IgD-negative memory B cell (primary cell): ENCODE results near the gene AGAP4. TPM values are rescaled to one million over a fixed set of nuclear protein-coding genes. Genes with fewer than 3 reads are reported as not detected.
"Not testable (repeated sequence)": the region's sequence is repeated elsewhere in the genome, so short reads cannot be mapped to it uniquely, and the experiment has no call there.

Source experiments
- H3K27ac Mint-ChIP-seq, 3 donors: one replicate each; pipeline ENCODE4 v1.8.0; 2020 to 2022; ENCODE audit warnings: mild to moderate bottlenecking in 3 of 3, mixed read lengths in 3 of 3, moderate library complexity in 1 of 3
- H3K27me3 Mint-ChIP-seq: one replicate; pipeline ENCODE4 v1.8.0; 2021; ENCODE audit warnings: mixed read lengths
- H3K36me3 Mint-ChIP-seq: one replicate; pipeline ENCODE4 v1.8.0; 2020; ENCODE audit warnings: mild to moderate bottlenecking, mixed read lengths
- H3K4me1 Mint-ChIP-seq, 3 donors: one replicate each; pipeline ENCODE4 v1.8.0; 2020 to 2022; ENCODE audit warnings: mixed read lengths in 3 of 3, mild to moderate bottlenecking in 1 of 3
- H3K4me3 Mint-ChIP-seq, 4 donors: one replicate each; pipeline ENCODE4 v1.8.0; 2020 to 2022; ENCODE audit warnings: mild to moderate bottlenecking in 4 of 4, mixed read lengths in 4 of 4, moderate library complexity in 3 of 4
- H3K9me3 Mint-ChIP-seq, 3 donors: one replicate each; pipeline ENCODE4 v1.8.0; 2020 to 2021; ENCODE audit warnings: mixed read lengths in 3 of 3, mild to moderate bottlenecking in 1 of 3
- polyA plus RNA-seq: library from polyadenylated mRNA; unstranded; fragments of 300-500 nt; fragmentation: Illumina TruSeq; gene quantifications from one replicate; pipeline ENCODE4 v1.2.3, GENCODE V29; 2021

AGAP4 gene
- polyA plus RNA-seq, 1 donor from 2014 or later: 2.8 TPM

GRCh38 chr10:45811075-45811474, 36.2 kb downstream of the AGAP4 start:
- H3K27me3 Mint-ChIP-seq: no peaks in the 10 kb centered on the region
- H3K4me3 Mint-ChIP-seq: no peak overlapping the region
- no peak overlapping the region for H3K27ac Mint-ChIP-seq
- H3K4me1 Mint-ChIP-seq: no peaks in the 10 kb centered on the region
- no peaks in the 10 kb centered on the region for H3K9me3 Mint-ChIP-seq
- H3K36me3 Mint-ChIP-seq: no peaks in the 10 kb centered on the region

- no peak overlapping the region for H3K27ac Mint-ChIP-seq
- H3K27me3 Mint-ChIP-seq: no peaks in the 10 kb centered on the region
- no peaks in the 10 kb centered on the region for H3K4me1 Mint-ChIP-seq
- H3K4me3 Mint-ChIP-seq: no peak overlapping the region
- no peaks in the 10 kb centered on the region for H3K9me3 Mint-ChIP-seq
- no peaks in the 10 kb centered on the region for H3K36me3 Mint-ChIP-seq
These were observed 37.5 kb downstream of the AGAP4 start for GRCh38 chr10:45809837-45810236.

GRCh38 chr10:45804996-45805395, 42.3 kb downstream of the AGAP4 start:
- not testable (repeated sequence) for H3K4me1 Mint-ChIP-seq, H3K36me3 Mint-ChIP-seq, H3K4me3 Mint-ChIP-seq, H3K9me3 Mint-ChIP-seq, H3K27ac Mint-ChIP-seq, H3K27me3 Mint-ChIP-seq

GRCh38 chr10:45803060-45804010, 44.0 kb downstream of the AGAP4 start:
- H3K27ac Mint-ChIP-seq, H3K27me3 Mint-ChIP-seq, H3K4me3 Mint-ChIP-seq, H3K9me3 Mint-ChIP-seq, H3K4me1 Mint-ChIP-seq, H3K36me3 Mint-ChIP-seq: not testable (repeated sequence)

- H3K4me1 Mint-ChIP-seq, H3K4me3 Mint-ChIP-seq, H3K27me3 Mint-ChIP-seq, H3K9me3 Mint-ChIP-seq: not testable (repeated sequence)
- peak overlapping the region in 1 of 3 donors; percentile 66 for H3K27ac Mint-ChIP-seq
- H3K36me3 Mint-ChIP-seq: peaks cover 15% of the 10 kb centered on the region
These were observed 52.5 kb downstream of the AGAP4 start for GRCh38 chr10:45794761-45795160.

GRCh38 chr10:45790694-45791426, 56.4 kb downstream of the AGAP4 start:
- H3K4me3 Mint-ChIP-seq, H3K4me1 Mint-ChIP-seq, H3K9me3 Mint-ChIP-seq, H3K27me3 Mint-ChIP-seq, H3K27ac Mint-ChIP-seq: not testable (repeated sequence)
- H3K36me3 Mint-ChIP-seq: peaks cover 19% of the 10 kb centered on the region

GRCh38 chr10:45789991-45790390, 57.3 kb downstream of the AGAP4 start:
- not testable (repeated sequence) for H3K9me3 Mint-ChIP-seq, H3K27me3 Mint-ChIP-seq, H3K27ac Mint-ChIP-seq, H3K4me1 Mint-ChIP-seq, H3K4me3 Mint-ChIP-seq
- H3K36me3 Mint-ChIP-seq: peaks cover 16% of the 10 kb centered on the region

GRCh38 chr10:45787212-45787741, 60.0 kb downstream of the AGAP4 start:
- not testable (repeated sequence) for H3K27me3 Mint-ChIP-seq, H3K36me3 Mint-ChIP-seq, H3K4me3 Mint-ChIP-seq, H3K27ac Mint-ChIP-seq, H3K9me3 Mint-ChIP-seq, H3K4me1 Mint-ChIP-seq

GRCh38 chr10:45786217-45786616, 61.1 kb downstream of the AGAP4 start:
- H3K27ac Mint-ChIP-seq: not testable (repeated sequence)

More at GRCh38 chr10:45786217-45786616, 61.1 kb downstream of the AGAP4 start:
- not testable (repeated sequence) for H3K4me3 Mint-ChIP-seq, H3K27me3 Mint-ChIP-seq, H3K36me3 Mint-ChIP-seq, H3K4me1 Mint-ChIP-seq, H3K9me3 Mint-ChIP-seq

Other genes starting within 250 kb of the AGAP4 start
- 16.6 TPM for gene ZFAND4, start 174.7 kb downstream of the AGAP4 start, polyA plus RNA-seq
- 31.7 TPM for gene WASHC2C, start 120.2 kb downstream of the AGAP4 start, polyA plus RNA-seq
- gene TIMM23, start 125.0 kb upstream of the AGAP4 start, polyA plus RNA-seq: 57.9 TPM
- gene NCOA4, start 183.1 kb upstream of the AGAP4 start, polyA plus RNA-seq: 110 TPM
- not detected for gene MSMB, start 198.8 kb upstream of the AGAP4 start, polyA plus RNA-seq